ENCODE data around the gene POGZ. TPM values are rescaled to one million over a fixed set of nuclear protein-coding genes. Genes with fewer than 3 reads are reported as not detected.

The POGZ gene
- total and polyA plus RNA-seq, 2 of the 13 experiments (the other 11 are each of a cell fraction or from before 2014, with no cell fraction given) = 15.3 to 45.6 TPM

GRCh38 chr1:151371370-151372057 is 87.8 kb downstream of the POGZ start:
- in situ Hi-C loops (cut with HindIII; ENCODE audit: extremely low pct_ligation_motif_present, low pct_unique_long_range_greater_than_20kb) = no loop called here
- intact Hi-C loops (cut with micrococcal nuclease; ENCODE audit: unreplicated experiment) = loop anchor here (1.0 to 2.0 kb wide), 2 partner anchors 19 to 25 kb away; partner anchors contain the start of gene RFX5

More at GRCh38 chr1:151371370-151372057, 87.8 kb downstream of the POGZ start:
- BruUV-seq (replicated peaks) = no TSS peak
- ATAC-seq (peak; percentile 15; the same call in 2 of the 3 replicates), DNase-seq (ENCODE audit: low spot score) (no peak), FAIRE-seq (peak; percentile 12)
- Histone ChIP-seq H3K9me3 (ENCODE audit: low read length) (no peaks in the 10 kb centered on the region), H4K20me1 (ENCODE audit: insufficient read depth, low read length) (no peaks in the 10 kb centered on the region), H3K27ac (ENCODE audit: extremely low read length, insufficient read depth, low read length) (peak overlapping the region; percentile 82), H3K4me1 (ENCODE audit: insufficient read depth, low read length) (peaks cover 41% of the 10 kb centered on the region), H2AFZ (ENCODE audit: low read length) (no peak overlapping the region), H3K4me3 (replicated peaks in 1 of 3; ENCODE audit: insufficient read depth in 1 of 3, low read depth in 2 of 3, low read length in 3 of 3) (peak overlapping the region; percentile 61 to 79 (median 70)), H3K9ac (ENCODE audit: insufficient read depth, low read depth, low read length) (peak overlapping the region; percentile 67), H3K79me2 (ENCODE audit: insufficient read depth, low read length) (peaks cover 5% of the 10 kb centered on the region), H3K4me2 (ENCODE audit: low read depth, low read length) (peak overlapping the region; percentile 98), H3K27me3 (ENCODE audit: control insufficient read depth in 1 of 2, insufficient read depth in 2 of 2, low read length in 2 of 2) (no peaks in the 10 kb centered on the region; a peak in 1 of 5 replicates), H3K36me3 (replicated peaks in 1 of 2; ENCODE audit: control insufficient read depth in 1 of 2, insufficient read depth in 2 of 2, low read length in 2 of 2) (peaks cover 2% of the 10 kb centered on the region in 2 experiments; a peak in 2 of 5 replicates)
- CTCF ChIA-PET (ENCODE audit: low intra/inter-chr PET ratio, low total read pairs) = no interaction called here
- POLR2A ChIA-PET = interaction anchor here (0.5 to 2.2 kb wide), 12 partner anchors 12 to 459 kb away, joined by 3 to 24 read pairs (median 6); partner anchors contain the start of genes LYSMD1, PI4KB, PSMB4 and RFX5
- no peak for TF ChIP-seq AHDC1 (CRISPR knock-in tag; IDR thresholded peaks at IDR 0.05; ENCODE audit: borderline replicate concordance)
- 0 out of 2 replicates have a peak, but pooled peaks have one; percentile 28 for TF ChIP-seq POLR2AphosphoS5 (IDR thresholded peaks at IDR 0.05; ENCODE audit: low read depth, low read length)
- 47% methylated on average over 6 of the region's 9 CpGs for WGBS (ENCODE audit: low lambda C conversion rate)

All from HepG2 (cell line).